H9 (cell line): ENCODE data around the gene ZFP64. TPM values are rescaled to one million over a fixed set of nuclear protein-coding genes. Genes with fewer than 3 reads are reported as not detected.

Experiments used
- DNase-seq: peaks from one replicate; pipeline ENCODE4 v3.0.0-alpha.2; 2017
- H2AFZ ChIP-seq: one replicate; pipeline ENCODE4 v1.6.1; 2013; ENCODE audit warnings: mild to moderate bottlenecking, low read length, control low read depth, moderate library complexity
- H2AK5ac ChIP-seq: 2 replicates; pipeline ENCODE4 v1.6.1; 2013; ENCODE audit warnings: low read length, control low read depth, mixed read lengths; ENCODE audit not compliant: insufficient read length
- H2BK120ac ChIP-seq: one replicate; pipeline ENCODE4 v1.6.1; 2013; ENCODE audit warnings: low read depth, mild to moderate bottlenecking, low read length, control low read depth, inconsistent platforms; ENCODE audit not compliant: poor library complexity, severe bottlenecking
- H2BK12ac ChIP-seq: 2 replicates; pipeline ENCODE4 v1.6.1; 2013; ENCODE audit warnings: low read length, control low read depth, mixed read lengths, low read depth; ENCODE audit not compliant: insufficient read length
- H2BK15ac ChIP-seq: 2 replicates; pipeline ENCODE4 v1.6.1; 2013; ENCODE audit warnings: low read depth, low read length, control low read depth
- H2BK20ac ChIP-seq: one replicate; pipeline ENCODE4 v1.6.1; 2013; ENCODE audit warnings: low read depth, mild to moderate bottlenecking, low read length, control low read depth, inconsistent platforms; ENCODE audit not compliant: poor library complexity, severe bottlenecking
- H2BK5ac ChIP-seq: 2 replicates; pipeline ENCODE4 v1.6.1; 2013; ENCODE audit warnings: low read length, control low read depth, mixed read lengths; ENCODE audit not compliant: insufficient read length
- H3K14ac ChIP-seq: 2 replicates; pipeline ENCODE4 v1.6.1; 2013; ENCODE audit warnings: low read length, control low read depth; ENCODE audit not compliant: insufficient read depth
- H3K18ac ChIP-seq: 2 replicates; pipeline ENCODE4 v1.6.1; 2013; ENCODE audit warnings: low read depth, mild to moderate bottlenecking, mixed read lengths, low read length, control low read depth; ENCODE audit not compliant: insufficient read length
- H3K23ac ChIP-seq: 2 replicates; pipeline ENCODE4 v1.6.1; 2013; ENCODE audit warnings: low read length, control low read depth, mixed read lengths, low read depth; ENCODE audit not compliant: insufficient read length
- H3K23me2 ChIP-seq: 2 replicates; pipeline ENCODE4 v1.6.1; 2013; ENCODE audit warnings: low read depth, mild to moderate bottlenecking, mixed read lengths, low read length, control low read depth; ENCODE audit not compliant: insufficient read length, poor library complexity, severe bottlenecking
- H3K27ac ChIP-seq: 2 replicates; pipeline ENCODE4 v1.5.1; 2013; ENCODE audit warnings: low read length, control low read depth, mixed read lengths, low read depth; ENCODE audit not compliant: insufficient read length
- H3K27me3 ChIP-seq: 2 replicates; pipeline ENCODE4 v1.6.1; 2013; ENCODE audit warnings: low read length, control low read depth, inconsistent platforms; ENCODE audit not compliant: insufficient read depth
- H3K4ac ChIP-seq: 2 replicates; pipeline ENCODE4 v1.6.1; 2013; ENCODE audit warnings: low read depth, mild to moderate bottlenecking, control low read depth, inconsistent platforms, low read length, moderate library complexity
- H3K4me1 ChIP-seq: 2 replicates; pipeline ENCODE4 v1.6.1; 2013; ENCODE audit warnings: low read length, control low read depth, inconsistent platforms; ENCODE audit not compliant: insufficient read depth
- H3K4me2 ChIP-seq: 2 replicates; pipeline ENCODE4 v1.6.1; 2013; ENCODE audit warnings: low read length, control low read depth, mixed read lengths; ENCODE audit not compliant: insufficient read length, insufficient read depth
- H3K56ac ChIP-seq: 2 replicates; pipeline ENCODE4 v1.6.1; 2013; ENCODE audit warnings: low read depth, mild to moderate bottlenecking, mixed read lengths, low read length, control low read depth; ENCODE audit not compliant: insufficient read length
- H3K79me1 ChIP-seq: 2 replicates; pipeline ENCODE4 v1.6.1; 2013; ENCODE audit warnings: low read depth, mild to moderate bottlenecking, moderate library complexity, low read length, control low read depth, inconsistent platforms; ENCODE audit not compliant: insufficient read depth, poor library complexity, severe bottlenecking
- H3K79me2 ChIP-seq: 2 replicates; pipeline ENCODE4 v1.6.1; 2013; ENCODE audit warnings: low read length, control low read depth, inconsistent platforms; ENCODE audit not compliant: insufficient read depth
- H3K9ac ChIP-seq: 2 replicates; pipeline ENCODE4 v1.6.1; 2013; ENCODE audit warnings: low read length, control low read depth, mixed read lengths; ENCODE audit not compliant: insufficient read length; ENCODE audit errors: extremely low read depth
- H3K9me3 ChIP-seq: one replicate; pipeline ENCODE4 v1.6.1; 2013; ENCODE audit warnings: low read depth, low read length, inconsistent platforms; ENCODE audit not compliant: control insufficient read depth
- H3T11ph ChIP-seq: one replicate; pipeline ENCODE4 v1.6.1; 2013; ENCODE audit warnings: mild to moderate bottlenecking, low read length, control low read depth, inconsistent platforms
- H4K20me1 ChIP-seq: one replicate; pipeline ENCODE4 v1.6.1; 2013; ENCODE audit not compliant: control insufficient read depth, insufficient read length, insufficient read depth
- H4K5ac ChIP-seq: 2 replicates; pipeline ENCODE4 v1.6.1; 2013; ENCODE audit warnings: low read depth, mild to moderate bottlenecking, mixed read lengths, low read length, control low read depth; ENCODE audit not compliant: insufficient read length
- H4K8ac ChIP-seq: replicated peaks from 2 replicates; pipeline ENCODE4 v1.6.1; 2013; ENCODE audit warnings: low read length, control low read depth, mixed read lengths, low read depth; ENCODE audit not compliant: insufficient read length
- H4K91ac ChIP-seq: 2 replicates; pipeline ENCODE4 v1.6.1; 2013; ENCODE audit warnings: low read depth, mild to moderate bottlenecking, moderate library complexity, mixed read lengths, low read length, control low read depth; ENCODE audit not compliant: insufficient read length
- H3K27ac Mint-ChIP-seq, 3 experiments: 2 replicates in 2 of 3; 3 replicates in 1 of 3; pipeline ENCODE4 v1.8.0; 2020 to 2021; ENCODE audit warnings: mixed read lengths in 3 of 3, mild to moderate bottlenecking in 1 of 3, moderate library complexity in 1 of 3
- H3K27me3 Mint-ChIP-seq: 2 replicates; pipeline ENCODE4 v1.8.0; 2021; ENCODE audit warnings: low read depth, mild to moderate bottlenecking, moderate library complexity, mixed read lengths
- H3K36me3 Mint-ChIP-seq, 3 experiments: 2 replicates in 2 of 3; 3 replicates in 1 of 3; pipeline ENCODE4 v1.8.0; 2020 to 2021; ENCODE audit warnings: low read depth in 3 of 3, mixed read lengths in 3 of 3; ENCODE audit not compliant: insufficient read depth in 1 of 3
- H3K4me1 Mint-ChIP-seq, 2 experiments: 2 replicates each; pipeline ENCODE4 v1.8.0; 2020; ENCODE audit warnings: mixed read lengths in 2 of 2
- H3K4me3 Mint-ChIP-seq, 2 experiments: 2 replicates in 1 of 2; 3 replicates in 1 of 2; pipeline ENCODE4 v1.8.0; 2020 to 2021; ENCODE audit warnings: mild to moderate bottlenecking in 2 of 2, mixed read lengths in 2 of 2, moderate library complexity in 1 of 2
- H3K9me3 Mint-ChIP-seq, 2 experiments: 2 replicates in 1 of 2; 3 replicates in 1 of 2; pipeline ENCODE4 v1.8.0; 2020; ENCODE audit warnings: mild to moderate bottlenecking in 2 of 2, mixed read lengths in 2 of 2, moderate library complexity in 1 of 2
- CTCF ChIP-seq: fragments of 200-600 bp; sonication (generic); conservative IDR thresholded peaks from 3 replicates; pipeline ENCODE4 v1.8.0; 2021; ENCODE audit warnings: antibody characterized with exemption, mild to moderate bottlenecking
- WGBS: extraction: QIAGEN DNeasy Blood & Tissue Kit; methylation state at CpG from one replicate; pipeline ENCODE4 v1.1.7; 2013; ENCODE audit warnings: missing lambda C conversion rate, low lambda C conversion rate, mixed read lengths; ENCODE audit not compliant: insufficient read length; ENCODE audit errors: extremely low coverage; 5-methylcytosine and 5-hydroxymethylcytosine counted together
- total RNA-seq: library from RNA; stranded (reverse); gene quantifications from 2 replicates; pipeline ENCODE4 v1.2.1, GENCODE V29; 2021

ZFP64 gene
- total RNA-seq, 1 experiment from 2014 or later = 29.2 TPM

- H3K4ac ChIP-seq = no peak overlapping the region
- H3K79me2 ChIP-seq = no peaks in the 10 kb centered on the region
- no peaks in the 10 kb centered on the region for H3K23me2 ChIP-seq
- no peak overlapping the region for H3K14ac ChIP-seq
- H3K23ac ChIP-seq = no peak overlapping the region
- no peak for TF ChIP-seq CTCF
- H2BK120ac ChIP-seq = no peak overlapping the region
- H4K91ac ChIP-seq = no peak overlapping the region
- no peak overlapping the region for H2BK5ac ChIP-seq
- H2AK5ac ChIP-seq = no peak overlapping the region
- Mint-ChIP-seq H3K4me3 (no peak overlapping the region), H3K36me3 (no peaks in the 10 kb centered on the region; a peak in 1 of 7 replicates), H3K27ac (no peak overlapping the region), H3K4me1 (no peaks in the 10 kb centered on the region), H3K27me3 (no peaks in the 10 kb centered on the region), H3K9me3 (peaks cover 3 to 4% of the 10 kb centered on the region in 2 experiments; a peak in 2 of 5 replicates)
- no peak overlapping the region for H2AFZ ChIP-seq
- no peak overlapping the region for H4K5ac ChIP-seq
- H3T11ph ChIP-seq = no peak overlapping the region
- no peak for DNase-seq
- no peak overlapping the region for H3K4me2 ChIP-seq
- H4K20me1 ChIP-seq = no peaks in the 10 kb centered on the region
- no peak overlapping the region for H3K27ac ChIP-seq
- no peaks in the 10 kb centered on the region for H3K27me3 ChIP-seq
- no peaks in the 10 kb centered on the region for H3K79me1 ChIP-seq
- no peak overlapping the region for H2BK20ac ChIP-seq
- WGBS = no CpG with 5 or more reads among the region's 3 CpGs
- no peaks in the 10 kb centered on the region for H3K9me3 ChIP-seq
- no peak overlapping the region for H3K56ac ChIP-seq
- H2BK15ac ChIP-seq = no peak overlapping the region
- no peak overlapping the region for H3K18ac ChIP-seq
- H4K8ac ChIP-seq = no peak overlapping the region
- no peaks in the 10 kb centered on the region for H3K4me1 ChIP-seq
- H3K9ac ChIP-seq = no peak overlapping the region
- H2BK12ac ChIP-seq = no peak overlapping the region
Measured at GRCh38 chr20:52132337-52132736, 59.2 kb downstream of the ZFP64 start.
